ENCODE measurements around the gene BOK. TPM values are rescaled to one million over a fixed set of nuclear protein-coding genes. Genes with fewer than 3 reads are reported as not detected.
"Not testable (repeated sequence)": the region's sequence is repeated elsewhere in the genome, so short reads cannot be mapped to it uniquely, and the experiment has no call there.

The BOK gene
- total RNA-seq: 37.7 and 113 TPM in 2 replicates

GRCh38 chr2:241558532-241559322 lies at the start of gene BOK:
TSS of gene BOK (plus strand) at chr2:241558745. CDS start at chr2:241559484, 739 bp downstream.
- DNase-seq (ENCODE audit: low read depth in 2 of 2): peak; percentile 67 to 89

GRCh38 chr2:241509155-241509784 lies 49.3 kb upstream of the BOK start:
- DNase-seq (ENCODE audit: low read depth in 2 of 2): no peak

DNA sequence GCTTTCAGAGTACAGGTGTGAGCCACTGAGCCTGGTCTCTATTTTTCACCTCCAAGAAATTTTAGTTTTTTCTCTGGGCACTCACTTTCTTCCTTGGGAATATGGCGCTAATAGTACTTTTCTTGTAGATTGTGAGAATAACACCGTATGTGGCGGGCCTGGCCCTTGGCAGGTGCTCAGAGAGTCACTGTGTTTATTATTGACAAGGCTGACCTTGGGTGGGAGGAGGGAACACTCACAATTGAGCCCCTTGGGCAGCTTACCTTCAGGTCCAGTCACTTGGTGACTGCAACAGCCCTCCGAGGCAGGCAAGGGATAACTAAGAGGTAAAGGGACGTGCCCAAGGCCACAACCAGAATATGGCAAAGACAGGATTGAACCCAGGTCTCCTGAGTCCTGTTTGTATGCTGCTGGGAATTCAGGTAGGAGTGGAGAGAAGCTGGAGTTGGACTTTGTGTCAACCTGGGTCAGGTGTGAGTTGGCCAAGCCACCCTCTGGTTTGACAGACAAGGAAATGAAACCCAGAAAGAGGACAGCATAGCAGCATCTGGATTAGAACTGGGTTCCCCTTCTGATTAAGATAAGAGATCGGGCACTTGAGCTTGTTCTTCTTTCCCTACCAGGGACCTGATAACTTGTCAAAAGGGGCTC lies 47.3 kb upstream of the BOK start:
- DNase-seq (ENCODE audit: low read depth in 2 of 2): no peak

GRCh38 chr2:241514553-241514952 lies 44.0 kb upstream of the BOK start:
- peak in 1 of 2 donors; percentile 43 for DNase-seq (ENCODE audit: low read depth in 2 of 2)

- DNase-seq (ENCODE audit: low read depth in 2 of 2): no peak
Measured at GRCh38 chr2:241514986-241515737, 43.4 kb upstream of the BOK start.

GRCh38 chr2:241516520-241516965 lies 42.0 kb upstream of the BOK start:
- no peak for DNase-seq (ENCODE audit: low read depth in 2 of 2)

GRCh38 chr2:241517297-241517696 lies 41.2 kb upstream of the BOK start:
- DNase-seq (ENCODE audit: low read depth in 2 of 2): no peak

DNA sequence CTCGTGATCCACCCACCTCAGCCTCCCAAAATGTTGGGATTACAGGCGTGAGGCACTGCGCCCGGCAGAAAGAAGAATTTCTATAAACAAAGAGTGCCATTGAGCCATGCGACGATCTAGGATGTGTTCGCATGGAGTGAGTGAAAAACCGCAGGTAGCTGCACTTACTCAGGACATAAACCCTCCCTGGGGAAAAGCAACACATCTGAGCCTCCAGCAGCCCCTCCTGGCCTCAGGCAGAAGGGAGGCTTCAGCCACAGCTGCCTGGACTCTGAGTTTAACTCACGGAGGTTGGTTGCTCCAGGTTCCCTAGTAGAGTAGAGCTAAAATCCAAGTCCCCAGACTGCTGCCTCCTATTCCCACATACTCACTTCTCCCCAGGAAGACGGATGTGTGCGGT lies 38.9 kb upstream of the BOK start:
- DNase-seq (ENCODE audit: low read depth in 2 of 2): no peak

DNA sequence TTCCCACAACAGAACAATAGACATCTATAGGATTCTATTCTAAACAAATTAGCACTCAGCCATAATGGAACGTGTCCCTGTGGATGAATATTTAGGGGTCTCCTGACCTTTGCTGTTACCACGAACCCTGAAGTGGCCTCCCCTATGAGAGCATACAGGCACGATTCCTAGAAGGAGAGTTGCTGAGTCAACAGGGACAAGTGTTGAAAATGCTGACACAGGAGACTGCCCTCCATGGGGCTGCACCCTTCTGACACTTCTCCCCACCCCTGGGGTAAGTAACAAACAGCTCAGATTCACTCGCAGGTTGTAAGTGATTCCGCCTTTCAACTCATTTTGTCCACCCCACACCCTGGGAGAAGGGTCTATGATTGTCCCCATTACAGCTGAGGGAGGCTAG lies 36.1 kb upstream of the BOK start:
- no peak for DNase-seq (ENCODE audit: low read depth in 2 of 2)

DNA sequence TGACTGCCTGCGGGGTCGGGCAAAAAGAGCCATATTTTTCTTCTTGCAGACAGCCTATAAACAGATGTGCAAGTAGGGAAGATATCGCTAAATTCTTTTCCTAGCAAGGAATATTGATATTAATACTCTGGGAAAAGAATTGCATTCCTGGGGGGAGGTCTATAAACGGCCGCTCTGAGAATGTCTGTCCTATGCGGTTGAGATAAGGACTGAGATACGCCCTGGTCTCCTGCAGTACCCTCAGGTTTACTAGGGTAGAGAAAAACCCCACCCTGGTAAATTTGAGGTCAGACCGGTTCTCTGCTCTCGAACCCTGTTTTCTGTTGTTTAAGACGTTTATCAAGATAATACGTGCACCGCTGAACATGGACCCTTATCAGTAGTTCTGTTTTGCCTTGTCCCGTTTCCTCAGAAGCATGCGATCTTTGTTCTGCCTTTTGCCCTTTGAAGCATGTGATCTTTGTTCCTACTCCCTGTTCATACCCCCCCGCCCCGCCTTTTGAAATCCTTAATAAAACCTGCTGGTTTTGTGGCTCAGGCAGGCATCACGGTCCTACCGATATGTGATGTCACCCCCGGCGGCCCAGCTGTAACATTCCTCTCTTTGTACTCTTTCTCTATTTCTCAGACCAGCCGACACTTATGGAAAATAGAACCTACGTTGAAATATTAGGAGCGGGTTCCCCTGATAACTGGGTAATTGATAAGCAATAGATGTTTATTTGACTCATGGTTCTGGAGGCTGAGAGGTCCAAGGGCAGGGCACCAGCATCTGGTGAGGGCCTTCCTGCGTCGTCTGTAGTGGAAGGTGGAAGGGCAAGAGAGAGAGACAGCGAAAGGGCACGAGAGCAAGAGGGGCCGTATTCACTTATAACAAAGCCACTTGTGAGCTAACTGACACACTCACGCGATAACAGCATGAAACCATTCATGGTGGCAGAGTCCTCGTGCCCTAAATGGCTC lies 32.4 kb upstream of the BOK start:
- DNase-seq (ENCODE audit: low read depth in 2 of 2): not testable (repeated sequence)

GRCh38 chr2:241530571-241530970 lies 28.0 kb upstream of the BOK start:
- DNase-seq (ENCODE audit: low read depth in 2 of 2): no peak

GRCh38 chr2:241531161-241531722 lies 27.3 kb upstream of the BOK start:
- no peak for DNase-seq (ENCODE audit: low read depth in 2 of 2)

- DNase-seq (ENCODE audit: low read depth in 2 of 2): no peak
Measured at GRCh38 chr2:241532168-241532567, 26.4 kb upstream of the BOK start.

DNA sequence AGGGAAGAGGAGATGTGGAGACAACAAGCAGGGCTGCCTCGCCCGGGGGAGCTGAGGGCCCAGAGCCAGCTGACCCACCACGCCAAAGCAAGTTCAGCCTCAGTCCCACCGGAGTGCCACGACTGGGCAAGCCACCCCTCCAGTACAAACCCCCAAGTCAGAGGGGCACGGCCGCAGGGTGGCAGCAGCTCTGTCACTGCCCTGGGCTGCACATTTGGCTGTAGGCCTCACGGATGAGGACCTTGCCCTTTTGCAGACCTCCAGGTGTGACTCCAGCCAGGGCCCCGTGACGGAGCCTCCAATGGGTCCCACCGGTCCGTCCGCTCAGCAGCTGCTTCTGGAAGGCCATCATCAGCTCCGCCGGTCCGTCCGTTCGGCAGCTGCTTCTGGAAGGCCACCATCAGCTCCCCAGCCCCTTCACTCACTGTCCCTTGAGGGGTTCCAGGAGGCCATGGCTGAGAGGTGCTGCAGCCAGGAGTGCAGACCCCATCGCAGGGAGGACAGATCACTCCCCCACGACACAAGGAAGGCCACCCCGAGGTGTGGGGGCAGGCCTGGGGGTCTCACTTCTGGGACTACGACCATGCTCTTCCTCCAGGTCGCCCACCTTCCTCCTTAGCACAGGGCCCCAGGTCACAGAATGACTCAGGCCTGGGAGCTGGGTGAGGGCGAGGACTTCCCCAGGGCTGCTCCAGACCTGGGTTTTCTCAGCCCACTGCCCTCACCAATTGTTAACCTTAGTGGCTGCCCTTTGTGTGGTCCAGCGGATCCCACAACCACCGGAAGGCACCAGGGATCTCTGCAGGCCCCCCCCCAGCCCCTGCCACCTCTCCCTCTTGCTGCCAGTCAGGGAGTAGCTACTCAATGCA lies 25.6 kb upstream of the BOK start:
- no peak for DNase-seq (ENCODE audit: low read depth in 2 of 2)

- no peak for DNase-seq (ENCODE audit: low read depth in 2 of 2)
Measured at GRCh38 chr2:241534293-241534692, 24.3 kb upstream of the BOK start.

DNA sequence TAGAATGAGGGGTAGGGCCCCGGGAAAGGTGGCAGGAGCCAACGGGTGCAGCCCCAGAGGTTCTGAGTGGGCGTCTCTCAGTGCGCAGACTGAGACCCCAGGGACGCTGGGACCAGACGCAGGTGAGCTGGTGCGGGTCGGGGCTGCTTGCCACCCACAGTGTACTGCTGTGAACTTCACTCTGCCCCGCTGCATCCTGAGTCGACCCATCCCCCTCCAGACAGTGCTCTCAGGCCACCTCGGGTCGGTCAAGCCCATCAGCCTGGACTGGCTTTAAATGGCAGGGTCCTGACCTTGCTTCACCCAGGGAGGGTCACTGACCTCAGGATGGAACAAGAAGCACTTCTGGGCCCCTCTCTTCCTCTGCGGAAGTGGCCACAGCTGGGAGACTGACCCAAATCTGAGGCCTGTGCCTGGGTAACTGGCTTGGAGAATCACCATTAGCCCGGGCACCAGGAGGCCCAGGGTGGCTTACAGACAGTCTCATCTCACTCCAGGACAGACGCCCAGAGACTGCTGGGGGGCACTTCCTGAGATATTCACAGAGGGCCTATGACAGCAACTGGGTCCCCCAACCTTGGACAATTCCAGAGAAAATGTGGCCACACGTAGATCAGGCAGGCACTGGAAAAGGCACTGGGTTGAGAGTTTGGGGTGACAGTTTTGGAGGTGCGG lies 23.7 kb upstream of the BOK start:
- DNase-seq (ENCODE audit: low read depth in 2 of 2): no peak

DNA sequence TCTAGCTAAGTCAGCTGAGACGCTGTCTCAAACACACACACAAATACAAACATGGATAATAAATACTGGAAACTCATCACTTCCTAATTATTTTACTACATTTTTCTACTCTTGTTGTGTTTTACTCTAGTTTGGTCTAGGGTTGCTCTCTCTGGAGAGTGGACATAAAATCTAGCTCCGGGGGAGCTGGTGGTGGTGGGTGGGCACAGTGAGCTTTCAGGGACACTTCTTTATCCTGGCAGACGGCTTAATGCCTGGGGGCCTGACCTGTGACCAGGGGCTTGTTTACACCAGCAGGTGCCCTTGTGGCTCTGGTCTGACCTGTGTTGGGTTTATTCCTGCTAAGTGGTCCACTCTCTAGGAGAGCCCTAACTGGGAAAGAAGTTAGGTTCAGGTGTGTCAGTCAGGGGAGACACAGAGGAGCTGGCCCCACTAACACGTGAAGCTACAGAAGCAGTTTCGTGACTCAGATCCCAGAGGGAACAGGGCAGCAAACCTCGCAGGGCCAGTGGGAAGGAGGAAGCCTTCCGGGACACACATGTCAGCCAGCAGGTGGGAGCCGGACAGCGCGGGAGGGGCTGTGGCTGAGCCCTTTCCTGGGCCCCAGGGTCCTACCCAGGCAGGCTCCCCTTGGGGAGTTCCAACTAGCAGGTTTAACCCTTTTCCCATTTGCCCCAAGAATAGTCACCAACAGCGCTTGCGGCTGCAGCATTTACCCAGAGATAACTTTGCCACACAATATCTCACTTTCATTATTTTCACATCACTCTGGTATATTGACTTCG lies 22.5 kb upstream of the BOK start:
- DNase-seq (ENCODE audit: low read depth in 2 of 2): no peak
